H1 (cell line): ENCODE measurements around the gene ALG11. TPM values are rescaled to one million over a fixed set of nuclear protein-coding genes. Genes with fewer than 3 reads are reported as not detected.

Experiments
- ATF2 ChIP-seq: IDR thresholded peaks from 2 replicates; pipeline ENCODE4 v1.6.1; 2012; ENCODE audit warnings: low read length, inconsistent platforms
- CTCF ChIP-seq, 3 experiments: IDR thresholded peaks; 1 replicate in 2 of 3; 2 replicates in 1 of 3; pipeline versions ENCODE4 v1.5.1 to v1.6.1; 2011; ENCODE audit warnings: low read length in 3 of 3, mild to moderate bottlenecking in 3 of 3, inconsistent platforms in 2 of 3, low read depth in 1 of 3, moderate library complexity in 1 of 3; ENCODE audit not compliant: insufficient read depth in 1 of 3; ENCODE audit errors: control extremely low read depth in 1 of 3
- RNF2 ChIP-seq: fragments of 200-900, 300-1000 bp; sonication (generic); IDR thresholded peaks from 2 replicates; pipeline ENCODE4 v1.7.1; 2016; ENCODE audit warnings: borderline replicate concordance, low read depth, mild to moderate bottlenecking, antibody characterized with exemption, low read length; ENCODE audit not compliant: poor library complexity, severe bottlenecking; ENCODE audit errors: missing control alignments
- SP1 ChIP-seq: IDR thresholded peaks from 2 replicates; pipeline ENCODE4 v1.6.1; 2011; ENCODE audit warnings: low read depth, low read length
- SP4 ChIP-seq: IDR thresholded peaks from 2 replicates; pipeline ENCODE4 v1.6.1; 2012; ENCODE audit warnings: low read length, inconsistent platforms
- TEAD4 ChIP-seq: IDR thresholded peaks from 2 replicates; pipeline ENCODE4 v1.6.1; 2012; ENCODE audit warnings: low read depth, low read length, inconsistent platforms, mixed read lengths
- USF2 ChIP-seq: IDR thresholded peaks from 2 replicates; pipeline ENCODE4 v1.6.1; 2011; ENCODE audit warnings: low read length, improper control_type of control experiment
- polyA plus RNA-seq, 7 experiments: library from polyadenylated mRNA; depleted of rRNA in 3 of 7; stranded (reverse) in 5 of 7; unstranded in 2 of 7; fragments of >200 nt in 5 of 7; fragments of 200-250 nt in 2 of 7; gene quantifications; 1 replicate in 5 of 7; 2 replicates in 1 of 7; 4 replicates in 1 of 7; pipeline versions ENCODE4 v1.2.1 to v1.2.3, GENCODE V29; 2011 to 2013; ENCODE audit warnings: missing spikeins in 2 of 7, mixed read lengths in 2 of 7
- total RNA-seq: library from RNA; stranded (reverse); fragmentation: NEBNext Ultra II Directional; extraction: Animal tissue kit (Norgen Biotek cat#: 25700); gene quantifications from 2 replicates; pipeline ENCODE4 v1.2.1, GENCODE V29; 2021

ALG11 gene
- total and polyA plus RNA-seq, 2 of the 8 experiments (the other 6 are each of a cell fraction or from before 2014, with no cell fraction given) = 5.2 to 39.9 TPM

- TF ChIP-seq ATF2 = no peak
- TF ChIP-seq TEAD4 = no peak
- no peak for TF ChIP-seq SP1
- TF ChIP-seq SP4 = no peak
- TF ChIP-seq USF2 = no peak
- no peak for TF ChIP-seq RNF2
- TF ChIP-seq CTCF (IDR thresholded peaks at IDR 0.05; ENCODE audit: control extremely low read depth in 1 of 3, insufficient read depth in 1 of 3, low read depth in 1 of 3, low read length in 3 of 3) = no peak
- TF ChIP-seq, all 59 proteins: peak for 0
These were observed 39.2 kb downstream of the ALG11 start (continued) for GRCh38 chr13:52051400-52051799.
